ENCODE data around the gene ZBTB4.

Gene ZBTB4

DNA sequence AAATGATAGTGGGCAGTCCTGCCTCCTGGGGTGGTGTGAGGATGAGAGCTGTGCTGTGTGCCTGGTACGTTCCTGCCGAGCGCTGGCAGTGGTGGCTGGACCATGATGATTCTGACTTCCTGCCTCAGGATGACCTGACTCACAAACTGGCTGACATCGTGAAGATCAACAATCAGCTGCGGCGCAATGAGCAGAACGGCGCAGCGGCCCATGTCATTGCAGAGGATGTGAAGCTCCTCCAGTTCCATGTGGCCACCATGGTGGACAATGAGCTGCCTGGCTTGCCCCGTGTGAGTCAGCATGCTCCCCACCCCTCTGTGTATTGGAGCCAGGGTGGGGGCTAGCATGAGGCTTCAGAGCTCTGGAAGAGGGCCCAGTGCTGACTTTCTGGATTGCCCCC is 17.8 kb upstream of the ZBTB4 start:
- no peak for TF ChIP-seq CTCF (IDR thresholded peaks at IDR 0.05; ENCODE audit: borderline replicate concordance, control extremely low read depth, extremely low read depth, insufficient read depth, missing control alignments)
- in situ Hi-C loops (cut with MboI; ENCODE audit: low sequenced_read_pairs, unreplicated experiment): no loop called here
- DNase-seq (ENCODE audit: low spot score): no peak

DNA sequence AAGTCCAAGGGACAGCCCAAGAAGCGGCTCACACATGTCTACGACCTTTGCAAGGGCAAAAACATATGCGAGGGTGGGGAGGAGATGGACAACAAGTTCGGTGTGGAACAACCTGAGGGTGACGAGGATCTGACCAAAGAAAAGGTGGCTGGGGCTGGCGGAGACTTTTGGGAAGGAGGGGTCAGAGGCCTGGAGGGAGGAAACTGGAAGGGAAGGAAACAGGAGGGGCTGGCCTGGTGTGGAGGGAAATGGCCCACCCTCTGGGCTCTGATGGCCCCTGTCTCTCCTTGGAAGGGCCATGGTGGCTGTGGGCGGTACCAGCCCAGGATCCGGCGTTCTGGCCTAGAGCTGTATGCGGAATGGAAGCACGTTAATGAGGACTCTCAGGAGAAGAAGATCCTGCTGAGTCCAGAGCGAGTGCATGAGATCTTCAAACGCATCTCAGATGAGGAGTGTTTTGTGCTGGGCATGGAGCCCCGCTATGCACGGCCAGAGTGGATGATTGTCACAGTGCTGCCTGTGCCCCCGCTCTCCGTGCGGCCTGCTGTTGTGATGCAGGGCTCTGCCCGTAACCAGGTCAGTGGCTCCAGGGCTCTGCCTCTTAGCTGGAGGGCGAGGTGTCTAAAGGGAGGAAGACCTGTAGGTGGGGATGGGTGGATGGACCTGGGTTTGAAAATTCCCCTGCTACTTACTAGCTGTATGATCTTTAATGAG is 17.2 kb upstream of the ZBTB4 start:
- DNase-seq (ENCODE audit: low spot score): no peak
- TF ChIP-seq CTCF (IDR thresholded peaks at IDR 0.05; ENCODE audit: borderline replicate concordance, control extremely low read depth, extremely low read depth, insufficient read depth, missing control alignments): no peak
- in situ Hi-C loops (cut with MboI; ENCODE audit: low sequenced_read_pairs, unreplicated experiment): no loop called here

DNA sequence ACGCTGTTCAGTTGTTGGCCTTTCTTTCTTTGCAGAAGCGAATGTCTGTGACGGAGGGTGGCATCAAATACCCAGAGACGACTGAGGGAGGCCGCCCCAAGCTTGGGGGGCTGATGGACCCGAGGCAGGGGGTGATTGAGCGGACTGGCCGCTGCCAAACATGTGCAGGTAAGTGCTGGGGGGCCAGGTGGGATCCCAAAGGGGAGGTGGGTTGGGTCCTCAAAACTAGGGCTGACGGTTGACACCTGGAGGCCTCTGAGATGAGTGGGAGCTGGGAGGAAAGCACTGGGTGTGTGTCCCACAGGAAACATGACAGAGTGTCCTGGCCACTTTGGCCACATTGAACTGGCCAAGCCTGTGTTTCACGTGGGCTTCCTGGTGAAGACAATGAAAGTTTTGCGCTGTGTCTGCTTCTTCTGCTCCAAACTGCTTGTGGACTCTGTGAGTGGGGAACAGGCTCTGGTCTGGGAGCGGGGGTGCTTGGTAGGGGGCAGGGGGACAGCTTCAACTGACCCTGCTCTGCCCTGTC is 16.5 kb upstream of the ZBTB4 start:
- in situ Hi-C loops (cut with MboI; ENCODE audit: low sequenced_read_pairs, unreplicated experiment): no loop called here
- TF ChIP-seq CTCF (IDR thresholded peaks at IDR 0.05; ENCODE audit: borderline replicate concordance, control extremely low read depth, extremely low read depth, insufficient read depth, missing control alignments): no peak
- DNase-seq (ENCODE audit: low spot score): no peak

GRCh38 chr17:7493941-7494340 is 14.5 kb upstream of the ZBTB4 start:
- in situ Hi-C loops (cut with MboI; ENCODE audit: low sequenced_read_pairs, unreplicated experiment): no loop called here
- no peak for DNase-seq (ENCODE audit: low spot score)
- TF ChIP-seq CTCF (IDR thresholded peaks at IDR 0.05; ENCODE audit: borderline replicate concordance, control extremely low read depth, extremely low read depth, insufficient read depth, missing control alignments): no peak

- DNase-seq (ENCODE audit: low spot score): no peak
- in situ Hi-C loops (cut with MboI; ENCODE audit: low sequenced_read_pairs, unreplicated experiment): no loop called here
- no peak for TF ChIP-seq CTCF (IDR thresholded peaks at IDR 0.05; ENCODE audit: borderline replicate concordance, control extremely low read depth, extremely low read depth, insufficient read depth, missing control alignments)
Measured at GRCh38 chr17:7491583-7491982, 12.2 kb upstream of the ZBTB4 start.

DNA sequence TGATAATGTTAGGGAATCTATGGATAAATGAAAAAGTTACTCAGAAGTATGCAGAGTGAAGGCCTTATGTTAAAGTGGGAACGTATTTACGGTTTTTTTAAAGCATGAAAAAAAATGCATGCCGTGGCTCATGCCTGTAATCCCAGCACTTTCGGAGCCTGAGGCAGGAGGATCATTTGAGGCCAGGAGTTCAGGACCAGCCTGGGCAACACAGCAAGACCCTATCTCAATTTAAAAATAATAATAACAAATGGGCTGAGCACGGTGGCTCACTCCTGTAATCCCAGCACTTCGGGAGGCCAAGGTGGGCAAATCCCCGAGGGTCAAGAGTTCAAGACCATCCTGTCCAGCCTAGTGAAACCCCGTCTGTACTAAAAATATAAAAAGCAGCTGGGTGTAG is 10.7 kb upstream of the ZBTB4 start:
- no peak for DNase-seq (ENCODE audit: low spot score)
- TF ChIP-seq CTCF (IDR thresholded peaks at IDR 0.05; ENCODE audit: borderline replicate concordance, control extremely low read depth, extremely low read depth, insufficient read depth, missing control alignments): no peak
- in situ Hi-C loops (cut with MboI; ENCODE audit: low sequenced_read_pairs, unreplicated experiment): no loop called here

Measured in GM13976 (cell line).